CD4-positive, alpha-beta T cell (primary cell): ENCODE data around the gene ADAMTS20. TPM values are rescaled to one million over a fixed set of nuclear protein-coding genes. Genes with fewer than 3 reads are reported as not detected.

Experiments
- ATAC-seq: fragments of 200-7000 bp; cut with Tn5 transposase; one replicate; pipeline ENCODE4 v1.10.0; 2022; ENCODE audit warnings: mild to moderate bottlenecking; ENCODE audit not compliant: poor library complexity
- CTCF ChIA-PET: fragments of 350-600 bp; sonication (Branson Sonifier 250); formaldehyde crosslinking; loops from one replicate; lab custom pipeline; 2021; ENCODE audit warnings: antibody characterized with exemption, inconsistent platforms; lab: Charles Lee
- POLR2A ChIA-PET: fragments of 350-600 bp; sonication (Branson Sonifier 250); formaldehyde crosslinking; loops from one replicate; lab custom pipeline; 2021; ENCODE audit warnings: antibody characterized with exemption, inconsistent platforms; lab: Charles Lee
- DNase-seq, 14 experiments: peaks; one replicate each; pipeline ENCODE4 v3.0.0-alpha.2; 2013 to 2020; ENCODE audit warnings: mixed read lengths in 2 of 14
- H3K27ac ChIP-seq, 2 donors: one replicate each; pipeline versions ENCODE4 v1.5.1 to v1.7.0; 2013; ENCODE audit warnings: low read length in 2 of 2, low read depth in 1 of 2, mild to moderate bottlenecking in 1 of 2
- H3K27me3 ChIP-seq, 2 experiments: 1 replicate in 1 of 2; 2 replicates in 1 of 2; pipeline versions ENCODE4 v1.6.1 to v1.7.0; 2013; ENCODE audit warnings: low read length in 2 of 2, control low read depth in 1 of 2, mild to moderate bottlenecking in 1 of 2, moderate library complexity in 1 of 2; ENCODE audit not compliant: insufficient read depth in 2 of 2, control insufficient read depth in 1 of 2
- H3K36me3 ChIP-seq: one replicate; pipeline ENCODE4 v1.6.1; 2013; ENCODE audit warnings: low read length, control low read depth; ENCODE audit not compliant: insufficient read depth
- H3K4me1 ChIP-seq: one replicate; pipeline ENCODE4 v1.6.1; 2013; ENCODE audit warnings: low read length, control low read depth; ENCODE audit not compliant: insufficient read depth
- H3K4me3 ChIP-seq: one replicate; pipeline ENCODE4 v1.5.1; 2013; ENCODE audit warnings: mild to moderate bottlenecking, low read length, moderate library complexity
- H3K9me3 ChIP-seq, 2 experiments: 1 replicate in 1 of 2; 2 replicates in 1 of 2; pipeline versions ENCODE4 v1.6.1 to v1.7.0; 2013; ENCODE audit warnings: low read length in 2 of 2, mild to moderate bottlenecking in 2 of 2, control low read depth in 1 of 2, moderate library complexity in 1 of 2; ENCODE audit not compliant: control insufficient read depth in 1 of 2, insufficient read depth in 1 of 2
- H3K27ac Mint-ChIP-seq: one replicate; pipeline ENCODE4 v1.8.0; 2020; ENCODE audit warnings: mixed read lengths
- H3K27me3 Mint-ChIP-seq: one replicate; pipeline ENCODE4 v1.8.0; 2021; ENCODE audit warnings: mixed read lengths
- H3K36me3 Mint-ChIP-seq: one replicate; pipeline ENCODE4 v1.8.0; 2021; ENCODE audit warnings: low read depth, mixed read lengths
- H3K4me1 Mint-ChIP-seq: one replicate; pipeline ENCODE4 v1.8.0; 2021; ENCODE audit warnings: low read depth, mixed read lengths
- H3K4me3 Mint-ChIP-seq: one replicate; pipeline ENCODE4 v1.8.0; 2020; ENCODE audit warnings: mild to moderate bottlenecking, mixed read lengths
- H3K9me3 Mint-ChIP-seq: one replicate; pipeline ENCODE4 v1.8.0; 2020; ENCODE audit warnings: mixed read lengths
- intact Hi-C, 2 experiments: fragments of 100-400 bp; cut with DNase I in 1 of 2; cut with micrococcal nuclease in 1 of 2; formaldehyde crosslinking; loops; one replicate each; pipeline versions ENCODE4 v1.15.1 to v1.9.0; 2023 to 2025; cut with DNase I, micrococcal nuclease
- total RNA-seq, 174 experiments: library from RNA in 2 of 174; stranded (reverse) in 2 of 174; gene quantifications; one replicate each; pipeline ENCODE4 v1.2.3 and lab custom pipeline; 2021 to 2026
- TF ChIP-seq, protein P1 (sequence below): fragments of 200-600 bp; IDR thresholded peaks from one replicate; pipeline ENCODE4 v1.8.0; 2022; ENCODE audit warnings: antibody characterized with exemption, mild to moderate bottlenecking

ADAMTS20 gene
- total RNA-seq, 2 experiments from 2014 or later = not detected

DNA sequence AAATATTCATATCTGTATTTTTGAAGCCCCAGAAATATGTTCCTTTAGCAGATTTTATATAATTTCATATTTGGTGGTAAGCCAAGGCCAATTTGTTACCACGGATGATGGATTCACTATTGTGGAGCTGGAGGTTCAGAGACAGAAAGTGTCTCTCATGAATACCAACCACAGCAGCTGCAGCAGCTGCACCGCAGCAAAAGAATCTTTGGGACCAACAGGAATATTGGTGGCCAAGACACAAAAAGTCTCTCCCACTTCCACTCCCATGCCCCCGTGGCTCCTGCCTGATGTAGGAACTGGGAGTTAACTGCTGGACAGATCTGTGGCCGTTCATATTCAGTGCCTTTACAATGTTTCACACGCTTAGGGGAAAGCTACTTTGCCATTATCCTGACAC, 155.3 kb downstream of the ADAMTS20 start:
- TF ChIP-seq, protein P1, sequence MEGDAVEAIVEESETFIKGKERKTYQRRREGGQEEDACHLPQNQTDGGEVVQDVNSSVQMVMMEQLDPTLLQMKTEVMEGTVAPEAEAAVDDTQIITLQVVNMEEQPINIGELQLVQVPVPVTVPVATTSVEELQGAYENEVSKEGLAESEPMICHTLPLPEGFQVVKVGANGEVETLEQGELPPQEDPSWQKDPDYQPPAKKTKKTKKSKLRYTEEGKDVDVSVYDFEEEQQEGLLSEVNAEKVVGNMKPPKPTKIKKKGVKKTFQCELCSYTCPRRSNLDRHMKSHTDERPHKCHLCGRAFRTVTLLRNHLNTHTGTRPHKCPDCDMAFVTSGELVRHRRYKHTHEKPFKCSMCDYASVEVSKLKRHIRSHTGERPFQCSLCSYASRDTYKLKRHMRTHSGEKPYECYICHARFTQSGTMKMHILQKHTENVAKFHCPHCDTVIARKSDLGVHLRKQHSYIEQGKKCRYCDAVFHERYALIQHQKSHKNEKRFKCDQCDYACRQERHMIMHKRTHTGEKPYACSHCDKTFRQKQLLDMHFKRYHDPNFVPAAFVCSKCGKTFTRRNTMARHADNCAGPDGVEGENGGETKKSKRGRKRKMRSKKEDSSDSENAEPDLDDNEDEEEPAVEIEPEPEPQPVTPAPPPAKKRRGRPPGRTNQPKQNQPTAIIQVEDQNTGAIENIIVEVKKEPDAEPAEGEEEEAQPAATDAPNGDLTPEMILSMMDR = no peak
- Mint-ChIP-seq H3K9me3 (no peaks in the 10 kb centered on the region), H3K4me1 (no peaks in the 10 kb centered on the region), H3K27ac (no peak overlapping the region), H3K4me3 (no peak overlapping the region), H3K36me3 (no peaks in the 10 kb centered on the region), H3K27me3 (peaks cover 4% of the 10 kb centered on the region)
- Histone ChIP-seq H3K27ac (no peak overlapping the region), H3K4me3 (no peak overlapping the region), H3K27me3 (no peaks in the 10 kb centered on the region), H3K36me3 (no peaks in the 10 kb centered on the region), H3K4me1 (no peaks in the 10 kb centered on the region), H3K9me3 (no peaks in the 10 kb centered on the region)
- DNase-seq (no peak), ATAC-seq (no peak)
- intact Hi-C loops = no loop called here
- ChIA-PET POLR2A (no interaction called here), CTCF (no interaction called here)

DNA sequence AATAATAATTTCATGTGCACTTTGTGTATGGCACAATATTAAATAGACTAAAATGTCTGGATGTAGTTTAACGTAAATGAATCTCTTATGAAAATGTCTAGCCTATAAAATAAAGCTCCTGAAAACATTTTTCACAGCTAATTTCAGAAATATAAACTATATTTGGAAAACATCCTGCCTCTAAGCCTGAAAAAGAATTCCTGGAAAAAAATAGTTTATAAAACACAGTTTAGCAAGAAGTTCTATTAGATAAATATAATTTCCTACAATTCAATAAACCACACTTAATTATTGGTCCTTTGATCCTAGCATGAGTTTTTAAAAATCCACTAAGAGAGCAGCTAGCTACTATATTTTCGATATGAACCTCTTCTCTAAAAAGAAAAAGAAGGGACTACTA, 159.9 kb downstream of the ADAMTS20 start:
- Histone ChIP-seq H3K4me3 (no peak overlapping the region), H3K27me3 (no peaks in the 10 kb centered on the region), H3K36me3 (no peaks in the 10 kb centered on the region), H3K9me3 (peaks cover 0 to 11% of the 10 kb centered on the region in 2 experiments), H3K27ac (no peak overlapping the region), H3K4me1 (no peaks in the 10 kb centered on the region)
- Mint-ChIP-seq H3K27me3 (peaks cover 4% of the 10 kb centered on the region), H3K9me3 (peaks cover 10% of the 10 kb centered on the region), H3K4me1 (no peaks in the 10 kb centered on the region), H3K27ac (no peak overlapping the region), H3K36me3 (no peaks in the 10 kb centered on the region), H3K4me3 (no peak overlapping the region)
- intact Hi-C loops = no loop called here
- CTCF ChIA-PET = no interaction called here
- DNase-seq (no peak), ATAC-seq (no peak)
- POLR2A ChIA-PET = no interaction called here
- TF ChIP-seq, protein P1 = no peak

DNA sequence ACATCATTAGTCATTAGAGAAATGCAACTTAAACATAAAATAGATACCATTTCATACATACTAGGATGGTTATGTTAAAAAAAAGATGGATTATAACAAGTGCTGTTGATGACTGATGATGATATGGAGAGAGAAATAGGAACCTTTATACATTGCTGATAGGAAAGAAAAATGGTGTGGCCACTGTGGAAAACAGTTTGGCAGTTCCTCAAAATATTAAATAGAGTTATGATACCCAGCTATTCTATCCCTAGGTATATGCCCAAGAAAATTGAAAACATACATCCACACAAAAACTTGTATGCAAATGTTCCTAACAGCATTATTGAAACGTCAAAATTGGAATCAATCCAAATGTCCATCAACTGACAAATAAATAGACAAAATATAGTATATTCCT, 170.1 kb downstream of the ADAMTS20 start:
- H3K9me3 Mint-ChIP-seq = peaks cover 13% of the 10 kb centered on the region
- DNase-seq (no peak), ATAC-seq (no peak)
- Histone ChIP-seq H3K4me3 (no peak overlapping the region), H3K36me3 (no peaks in the 10 kb centered on the region), H3K27ac (no peak overlapping the region), H3K9me3 (no peaks in the 10 kb centered on the region), H3K27me3 (no peaks in the 10 kb centered on the region), H3K4me1 (no peaks in the 10 kb centered on the region)
- H3K27ac Mint-ChIP-seq = no peak overlapping the region
- ChIA-PET POLR2A (interaction anchor here (0.6 kb wide), 1 partner anchor 16 kb away, joined by 3 read pairs; no protein-coding TSS in a partner anchor), CTCF (no interaction called here)
- H3K4me1 Mint-ChIP-seq = no peaks in the 10 kb centered on the region
- no peak overlapping the region for H3K4me3 Mint-ChIP-seq
- H3K36me3 Mint-ChIP-seq = no peaks in the 10 kb centered on the region
- TF ChIP-seq, protein P1 = no peak
- intact Hi-C loops = no loop called here
- H3K27me3 Mint-ChIP-seq = no peaks in the 10 kb centered on the region
